Hindlimb muscle (tissue), 1 donor: ENCODE measurements around the gene HIVEP2. TPM values are rescaled to one million over a fixed set of nuclear protein-coding genes. Genes with fewer than 3 reads are reported as not detected.

ENCODE experiments used
- DNase-seq: peaks from one replicate; pipeline ENCODE4 v3.0.0-alpha.2; 2013
- polyA plus RNA-seq: library from polyadenylated mRNA; unstranded; fragments of 120-200 nt; gene quantifications from one replicate; pipeline ENCODE4 v1.2.1, GENCODE V29; 2013; ENCODE audit not compliant: insufficient read length

HIVEP2 gene
- polyA plus RNA-seq, 1 donor, result 20.8 TPM

GRCh38 chr6:142816031-142816430, 128.9 kb downstream of the HIVEP2 start:
- DNase-seq, result no peak

DNA sequence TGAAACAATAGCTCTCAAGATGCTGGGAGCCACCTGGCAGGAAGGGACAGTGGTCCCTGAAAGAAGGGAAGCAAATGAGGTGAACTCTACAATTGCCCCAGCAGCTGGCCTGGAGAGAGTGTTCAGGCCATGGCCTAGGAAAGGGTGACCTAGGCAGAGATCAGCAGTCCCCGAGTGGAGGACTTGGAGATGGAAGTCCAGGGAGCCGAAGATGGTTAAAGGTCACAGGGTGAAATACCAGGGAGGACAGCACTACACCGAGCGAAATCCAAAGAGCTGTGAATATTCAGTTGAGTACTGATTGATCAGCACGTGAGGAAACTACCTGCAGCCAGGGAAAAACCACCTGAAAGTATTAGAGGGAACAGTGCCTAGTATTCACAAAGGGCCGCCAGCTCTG, 133.1 kb downstream of the HIVEP2 start:
- no peak for DNase-seq

GRCh38 chr6:142810952-142811514, 133.9 kb downstream of the HIVEP2 start:
- DNase-seq, result no peak

DNA sequence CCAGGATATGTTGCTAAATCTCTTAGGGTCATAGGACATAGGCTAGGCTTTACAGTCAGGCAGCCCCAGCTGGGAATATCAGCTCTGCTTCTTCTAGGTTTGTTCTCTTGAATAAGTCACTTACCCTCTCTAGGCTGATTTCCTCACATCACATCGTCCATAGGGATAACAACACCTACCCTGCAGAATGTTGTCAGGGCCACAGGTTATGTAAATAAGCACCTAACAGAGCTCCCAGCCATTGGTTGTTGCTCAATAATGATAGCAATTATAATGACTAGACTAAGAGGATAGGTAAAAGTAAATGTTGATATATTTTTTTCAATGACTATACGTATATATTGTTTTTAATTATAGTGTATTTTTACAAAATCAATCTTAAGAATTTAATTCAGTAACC, 135.0 kb downstream of the HIVEP2 start:
- DNase-seq, result no peak

DNA sequence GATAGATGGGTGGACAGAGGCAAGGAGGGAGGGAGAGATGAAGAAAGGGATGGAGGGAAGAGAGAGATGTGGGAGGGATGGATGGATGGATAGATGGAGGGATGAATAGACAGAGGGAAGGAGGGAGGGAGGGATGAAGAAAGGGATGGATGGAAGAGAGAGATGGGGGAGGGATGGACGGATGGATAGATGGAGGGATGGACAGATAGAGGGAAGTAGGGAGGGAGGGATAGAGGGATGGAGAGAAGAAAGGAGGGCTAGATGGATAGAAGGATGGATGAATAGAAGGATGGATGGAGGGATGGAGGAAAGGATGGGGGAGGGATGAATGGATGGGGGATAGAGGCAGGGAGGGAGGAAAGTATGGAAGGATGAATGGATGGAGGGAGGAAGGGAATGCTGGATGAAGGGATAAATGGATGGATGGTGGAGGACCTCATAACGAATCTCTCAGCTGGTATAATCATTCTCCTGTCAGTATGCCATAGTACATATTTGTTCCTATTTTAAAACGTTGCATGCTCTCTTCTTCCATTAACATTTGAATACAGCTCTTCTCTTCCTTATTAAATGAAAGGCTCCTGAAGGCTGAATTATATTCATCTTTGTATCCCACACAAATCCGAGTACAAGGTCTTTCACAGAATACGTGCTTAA, 136.4 kb downstream of the HIVEP2 start:
- no peak for DNase-seq

GRCh38 chr6:142805042-142805441, 139.9 kb downstream of the HIVEP2 start:
- DNase-seq, result no peak

- DNase-seq, result no peak
These were observed 140.5 kb downstream of the HIVEP2 start for GRCh38 chr6:142804490-142804889.

- no peak for DNase-seq
These were observed 141.4 kb downstream of the HIVEP2 start for GRCh38 chr6:142803495-142804058.

DNA sequence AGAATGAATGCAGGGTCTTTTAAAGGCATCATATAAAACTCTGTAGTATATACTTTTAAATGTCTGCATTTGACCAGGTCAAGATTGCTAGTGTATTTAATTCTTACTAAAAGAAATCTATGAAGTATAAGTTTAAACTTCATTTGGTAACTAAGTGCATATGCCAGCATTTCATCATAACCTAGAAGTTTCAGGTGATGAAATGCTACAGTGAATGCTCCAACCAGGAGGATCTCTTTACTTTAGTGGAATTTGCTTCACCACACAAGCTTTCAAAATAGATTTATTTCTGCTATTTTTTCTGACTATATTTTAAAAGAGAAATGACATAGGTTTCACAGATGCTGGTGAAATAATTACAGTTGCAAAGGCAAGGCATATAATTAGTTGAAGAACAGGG, 141.9 kb downstream of the HIVEP2 start:
- no peak for DNase-seq

DNA sequence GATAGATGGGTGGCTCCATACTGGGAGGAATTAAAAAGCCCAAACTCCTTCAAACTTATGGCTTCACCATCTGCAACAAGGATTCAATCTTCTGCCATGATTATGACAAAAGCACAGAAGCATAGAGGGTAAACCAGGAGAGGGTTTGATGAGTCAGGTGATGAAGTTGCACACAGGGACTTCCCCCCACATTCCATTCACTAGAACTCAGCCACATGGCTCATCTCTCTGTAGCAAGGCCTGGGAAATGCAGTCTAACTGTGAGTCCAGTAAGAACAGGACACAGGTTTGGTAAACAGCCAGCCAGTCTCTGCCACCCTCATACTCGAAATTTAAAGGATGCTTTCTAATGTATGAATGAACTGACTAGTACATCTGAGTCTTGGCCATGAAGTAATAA, 142.9 kb downstream of the HIVEP2 start:
- no peak for DNase-seq

- no peak for DNase-seq
These were observed 144.7 kb downstream of the HIVEP2 start for GRCh38 chr6:142800240-142800639.

GRCh38 chr6:142799639-142800038, 145.3 kb downstream of the HIVEP2 start:
- no peak for DNase-seq

DNA sequence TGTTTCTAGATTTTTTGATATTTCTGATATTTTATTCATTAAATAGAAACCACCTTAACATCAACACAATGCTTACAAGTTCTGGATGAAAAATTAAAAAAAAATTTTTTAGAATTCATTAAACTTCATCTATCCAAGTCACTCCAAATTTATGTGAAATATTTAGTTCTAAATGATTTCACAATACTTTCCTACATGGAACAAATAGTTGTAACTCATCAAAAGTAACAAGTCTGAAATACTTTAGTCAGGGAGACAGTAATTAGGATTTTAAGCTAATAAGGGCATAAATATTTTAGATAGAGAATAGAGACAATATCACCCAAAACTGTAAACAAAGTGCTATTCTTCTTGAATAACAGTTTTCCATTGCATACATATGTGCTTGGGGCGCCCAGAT, 147.8 kb downstream of the HIVEP2 start:
- no peak for DNase-seq

GRCh38 chr6:142796571-142796970, 148.4 kb downstream of the HIVEP2 start:
- DNase-seq, result no peak

DNA sequence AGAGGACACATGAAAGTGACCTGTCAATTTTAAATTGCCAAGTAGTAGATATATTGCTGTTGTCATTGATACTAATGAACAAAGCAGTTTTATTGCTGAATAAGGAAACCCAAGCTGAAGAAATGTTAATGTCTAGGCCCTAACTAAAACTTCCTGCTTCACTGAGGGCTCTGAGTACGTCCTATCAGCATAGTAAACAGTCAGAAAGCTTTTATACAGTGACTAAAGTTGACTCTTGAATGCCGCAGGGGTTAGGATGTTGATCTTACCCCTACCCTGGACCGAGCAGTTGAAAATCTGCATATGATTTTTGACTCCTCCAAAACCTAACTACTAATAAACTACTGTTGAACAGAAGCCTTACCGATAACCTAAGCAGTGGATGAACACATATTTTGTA, 149.0 kb downstream of the HIVEP2 start:
- no peak for DNase-seq

GRCh38 chr6:142794424-142794823, 150.6 kb downstream of the HIVEP2 start:
- no peak for DNase-seq

- DNase-seq, result no peak
These were observed 154.7 kb downstream of the HIVEP2 start for GRCh38 chr6:142790257-142790656.

DNA sequence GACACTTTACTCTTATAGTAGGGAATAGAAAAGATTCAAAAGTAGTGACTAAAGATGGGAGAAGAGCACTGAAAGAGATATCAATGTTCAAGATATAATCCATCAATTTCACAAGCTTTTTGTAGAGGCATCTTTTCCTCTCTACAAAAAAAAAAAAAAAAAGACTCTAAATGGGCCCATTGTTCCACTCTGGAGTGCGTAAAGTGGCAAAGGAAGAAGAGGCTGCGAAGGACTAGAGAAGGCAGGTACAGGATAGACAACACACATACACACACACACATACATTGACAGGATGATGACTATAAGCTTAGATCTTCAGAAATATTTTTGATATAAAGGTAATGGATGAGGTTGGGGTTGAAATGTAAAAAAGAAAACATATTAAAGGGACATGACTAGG, 157.6 kb downstream of the HIVEP2 start:
- DNase-seq, result no peak

DNA sequence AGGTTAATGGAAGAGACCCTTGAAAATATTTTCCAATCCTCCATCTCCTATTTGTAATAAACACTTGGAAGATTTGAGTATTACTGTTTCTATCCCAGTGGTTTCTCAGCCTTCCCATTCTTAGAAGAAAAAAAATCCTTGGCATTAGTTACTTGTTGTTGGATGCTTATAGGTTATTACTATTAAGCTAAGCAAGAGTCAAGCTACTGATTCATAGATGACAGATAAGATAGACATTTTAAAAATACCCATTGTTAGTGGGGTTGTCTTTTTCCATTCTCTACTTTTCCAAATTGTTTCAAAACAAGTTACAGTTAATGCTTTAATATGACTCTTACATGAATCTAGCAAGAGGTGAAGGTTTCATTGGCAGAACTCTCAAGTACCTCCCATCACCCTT, 158.5 kb downstream of the HIVEP2 start:
- no peak for DNase-seq

DNA sequence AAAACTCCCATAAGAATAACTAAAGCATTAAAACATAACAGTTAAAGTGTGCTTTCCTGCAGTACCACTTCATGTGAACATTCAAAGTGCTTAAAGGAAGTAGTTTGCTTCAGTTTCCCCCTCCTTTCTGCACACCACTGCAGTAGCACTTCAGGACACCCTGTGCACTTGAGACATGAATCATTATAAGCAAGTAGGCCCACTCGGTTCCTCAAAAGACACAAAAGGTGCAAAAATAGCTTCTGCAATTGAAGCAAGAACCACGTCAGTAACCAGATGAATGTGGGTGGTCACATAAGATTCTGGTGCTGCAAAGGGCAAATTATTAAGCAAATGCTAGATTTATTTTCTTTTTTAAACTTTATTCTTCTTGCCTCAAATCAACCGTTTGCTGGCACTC, 160.6 kb downstream of the HIVEP2 start:
- DNase-seq, result no peak

DNA sequence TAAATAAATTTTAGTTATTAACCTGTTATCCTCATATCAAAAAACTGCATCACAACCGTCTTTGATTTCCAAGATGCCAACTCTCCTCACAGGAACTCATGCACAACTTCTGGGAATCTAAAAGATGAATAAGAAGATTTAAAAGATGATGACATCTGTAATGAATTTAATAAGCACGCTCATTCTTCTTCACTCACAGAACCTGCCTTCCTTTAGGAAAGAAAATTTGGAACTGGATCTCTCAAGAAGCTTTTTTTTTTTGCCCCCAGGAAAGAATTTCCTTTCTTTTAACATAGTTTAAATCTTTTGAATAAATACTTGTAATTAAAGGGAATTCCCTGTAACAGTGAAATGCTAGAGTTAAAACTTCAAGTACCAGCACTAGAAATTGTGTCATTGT, 161.5 kb downstream of the HIVEP2 start:
- no peak for DNase-seq

DNA sequence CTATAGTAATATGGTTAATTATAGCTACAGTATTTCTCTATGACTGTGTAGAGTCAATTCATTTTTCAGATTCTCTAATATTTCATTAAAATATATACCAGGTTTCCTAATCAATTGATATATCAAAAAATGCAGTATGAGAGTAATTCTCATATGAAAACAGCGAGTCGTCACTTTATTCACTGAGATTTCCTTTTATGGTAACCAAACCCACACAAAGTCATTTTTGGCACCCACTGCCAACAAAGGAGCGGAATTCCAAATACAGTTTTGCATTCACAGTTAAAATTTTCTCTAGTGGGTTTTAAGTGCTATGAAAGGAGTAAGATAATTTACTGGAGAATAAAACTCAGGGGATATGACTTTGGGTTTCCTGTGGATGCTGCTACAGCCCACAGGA, 163.8 kb downstream of the HIVEP2 start:
- DNase-seq, result no peak

- DNase-seq, result no peak
These were observed 170.9 kb downstream of the HIVEP2 start for GRCh38 chr6:142773859-142774648.

DNA sequence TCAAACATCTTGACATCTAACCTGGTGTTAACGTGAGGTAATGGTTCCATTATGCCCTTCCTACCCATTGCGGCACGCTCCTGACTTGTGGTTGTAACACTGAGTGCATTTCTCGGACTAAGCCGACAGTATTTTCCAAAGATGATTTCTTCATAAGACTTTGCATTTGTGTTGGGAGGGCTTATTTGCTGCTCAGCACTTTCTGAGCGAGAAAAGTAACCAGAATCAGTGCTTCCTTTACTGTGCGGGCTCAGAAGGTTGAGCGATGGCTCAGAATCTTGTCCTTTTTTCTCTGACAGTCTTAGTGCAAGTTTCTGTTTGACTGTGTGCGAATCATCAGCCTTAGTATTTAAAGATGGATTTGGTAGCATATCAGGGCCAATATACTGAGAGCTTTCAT, 171.7 kb downstream of the HIVEP2 start:
- DNase-seq, result no peak
